H1 (cell line): ENCODE data around the gene ABCA2. TPM values are rescaled to one million over a fixed set of nuclear protein-coding genes. Genes with fewer than 3 reads are reported as not detected.

Source experiments
- ASH2L ChIP-seq: fragments of 200-600, 300-600 bp; sonication (generic); IDR thresholded peaks from one replicate; pipeline ENCODE4 v1.7.1; 2017; ENCODE audit warnings: low read length
- HDAC6 ChIP-seq: IDR thresholded peaks from one replicate; pipeline ENCODE4 v1.7.1; 2012; ENCODE audit warnings: low read depth, mild to moderate bottlenecking, inconsistent platforms, low read length, moderate library complexity
- JUN ChIP-seq: IDR thresholded peaks from 2 replicates; pipeline ENCODE4 v1.6.1; 2011; ENCODE audit warnings: low read depth, mild to moderate bottlenecking, improper control_type of control experiment, low read length
- KDM5A ChIP-seq: fragments of 200-600 bp; IDR thresholded peaks from 2 replicates; pipeline ENCODE4 v1.7.1; 2012; ENCODE audit warnings: mild to moderate bottlenecking, low read length, inconsistent platforms, mixed read lengths
- PHF8 ChIP-seq: fragments of 200-600 bp; sonication (generic); conservative IDR thresholded peaks from 2 replicates; pipeline ENCODE4 v1.7.1; 2012; ENCODE audit warnings: low read depth, mild to moderate bottlenecking, inconsistent platforms, low read length, moderate library complexity
- TAF7 ChIP-seq: optimal IDR thresholded peaks from 2 replicates; pipeline ENCODE3; 2011; ENCODE audit warnings: low read depth, mild to moderate bottlenecking, inconsistent platforms, low read length, moderate library complexity, borderline replicate concordance
- TCF12 ChIP-seq: IDR thresholded peaks from 2 replicates; pipeline ENCODE4 v1.6.1; 2011; ENCODE audit warnings: low read depth, mild to moderate bottlenecking, low read length
- YY1 ChIP-seq: IDR thresholded peaks from 2 replicates; pipeline ENCODE4 v1.6.1; 2011; ENCODE audit warnings: low read depth, mild to moderate bottlenecking, low read length
- polyA plus RNA-seq, 7 experiments: library from polyadenylated mRNA; depleted of rRNA in 3 of 7; stranded (reverse) in 5 of 7; unstranded in 2 of 7; fragments of >200 nt in 5 of 7; fragments of 200-250 nt in 2 of 7; gene quantifications; 1 replicate in 5 of 7; 2 replicates in 1 of 7; 4 replicates in 1 of 7; pipeline versions ENCODE4 v1.2.1 to v1.2.3, GENCODE V29; 2011 to 2013; ENCODE audit warnings: missing spikeins in 2 of 7, mixed read lengths in 2 of 7
- total RNA-seq: library from RNA; stranded (reverse); fragmentation: NEBNext Ultra II Directional; extraction: Animal tissue kit (Norgen Biotek cat#: 25700); gene quantifications from 2 replicates; pipeline ENCODE4 v1.2.1, GENCODE V29; 2021
- TF ChIP-seq, protein P1 (sequence below), 3 experiments: IDR thresholded peaks; 1 replicate in 2 of 3; 2 replicates in 1 of 3; pipeline versions ENCODE4 v1.5.1 to v1.6.1; 2011; ENCODE audit warnings: low read length in 3 of 3, mild to moderate bottlenecking in 3 of 3, inconsistent platforms in 2 of 3, low read depth in 1 of 3, moderate library complexity in 1 of 3; ENCODE audit not compliant: insufficient read depth in 1 of 3; ENCODE audit errors: control extremely low read depth in 1 of 3

Gene ABCA2
- total and polyA plus RNA-seq, 2 of the 8 experiments (the other 6 are each of a cell fraction or from before 2014, with no cell fraction given) = 12.5 to 14.3 TPM

DNA sequence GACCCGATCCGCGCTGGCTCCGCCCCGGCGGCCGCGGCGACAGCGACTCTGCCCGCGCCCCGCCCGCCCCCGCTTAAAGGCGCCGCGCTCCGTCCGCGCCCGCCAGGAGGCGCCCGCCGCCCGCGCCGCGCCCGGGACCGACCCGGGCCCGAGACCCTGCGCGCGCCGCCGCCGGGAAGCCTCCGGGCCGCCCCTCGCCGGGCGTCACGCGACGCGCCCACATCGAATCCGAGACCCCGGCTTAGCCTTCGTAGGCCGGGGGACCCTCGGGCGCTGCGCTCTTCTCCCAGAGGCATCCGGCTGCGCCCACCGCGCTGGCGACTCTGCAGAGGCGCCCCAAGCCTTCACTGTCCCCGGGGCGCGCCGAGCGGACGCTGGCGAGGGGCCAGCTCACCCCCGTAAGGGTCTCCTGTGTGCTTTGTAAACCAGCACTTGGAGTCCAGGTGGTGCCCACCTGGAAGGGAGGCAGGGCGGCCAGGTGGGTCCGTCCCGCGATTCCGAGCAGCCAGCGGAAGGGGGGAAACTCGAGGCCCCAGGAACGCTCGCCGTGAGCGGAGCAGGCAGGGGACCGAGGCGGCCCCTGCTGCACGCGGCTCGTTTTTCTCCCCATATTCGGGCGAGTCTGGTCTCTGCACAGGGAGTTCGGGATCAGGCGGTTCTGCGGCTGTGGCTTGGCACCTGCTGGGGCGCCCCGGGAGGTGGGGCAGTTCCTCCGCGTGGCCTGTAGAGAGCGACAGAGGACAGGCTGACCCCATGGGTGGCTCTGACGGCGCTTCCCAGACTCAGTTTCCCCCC is 423 bp upstream of the ABCA2 start (continued):
- TF ChIP-seq, protein P1, sequence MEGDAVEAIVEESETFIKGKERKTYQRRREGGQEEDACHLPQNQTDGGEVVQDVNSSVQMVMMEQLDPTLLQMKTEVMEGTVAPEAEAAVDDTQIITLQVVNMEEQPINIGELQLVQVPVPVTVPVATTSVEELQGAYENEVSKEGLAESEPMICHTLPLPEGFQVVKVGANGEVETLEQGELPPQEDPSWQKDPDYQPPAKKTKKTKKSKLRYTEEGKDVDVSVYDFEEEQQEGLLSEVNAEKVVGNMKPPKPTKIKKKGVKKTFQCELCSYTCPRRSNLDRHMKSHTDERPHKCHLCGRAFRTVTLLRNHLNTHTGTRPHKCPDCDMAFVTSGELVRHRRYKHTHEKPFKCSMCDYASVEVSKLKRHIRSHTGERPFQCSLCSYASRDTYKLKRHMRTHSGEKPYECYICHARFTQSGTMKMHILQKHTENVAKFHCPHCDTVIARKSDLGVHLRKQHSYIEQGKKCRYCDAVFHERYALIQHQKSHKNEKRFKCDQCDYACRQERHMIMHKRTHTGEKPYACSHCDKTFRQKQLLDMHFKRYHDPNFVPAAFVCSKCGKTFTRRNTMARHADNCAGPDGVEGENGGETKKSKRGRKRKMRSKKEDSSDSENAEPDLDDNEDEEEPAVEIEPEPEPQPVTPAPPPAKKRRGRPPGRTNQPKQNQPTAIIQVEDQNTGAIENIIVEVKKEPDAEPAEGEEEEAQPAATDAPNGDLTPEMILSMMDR (IDR thresholded peaks at IDR 0.05; ENCODE audit: control extremely low read depth in 1 of 3, insufficient read depth in 1 of 3, low read depth in 1 of 3, low read length in 3 of 3) = peak in 2 of 3 experiments; percentile 44 to 53; a peak in 3 of 4 replicates
- no peak for TF ChIP-seq JUN
- TF ChIP-seq ASH2L = peak; percentile 61
- TF ChIP-seq KDM5A = no peak
- no peak for TF ChIP-seq TAF7
- no peak for TF ChIP-seq HDAC6
- no peak for TF ChIP-seq PHF8
- TF ChIP-seq TCF12 = no peak
- TF ChIP-seq YY1 = no peak
